AG04450 (cell line): ENCODE measurements around the gene COX15. TPM values are rescaled to one million over a fixed set of nuclear protein-coding genes. Genes with fewer than 3 reads are reported as not detected.
A peak's percentile ranks its signal among the peaks of the same experiment; 100 is the strongest.

Experiments
- CTCF ChIA-PET: fragments of 300-600, 350-600 bp; formaldehyde crosslinking; extraction: SDS; loops from one replicate; lab custom pipeline; 2022; ENCODE audit warnings: antibody characterized with exemption, inconsistent platforms; lab: Charles Lee
- POLR2A ChIA-PET: fragments of 350-600 bp; formaldehyde crosslinking; extraction: SDS; loops from one replicate; lab custom pipeline; 2021; ENCODE audit warnings: antibody characterized with exemption, inconsistent platforms; lab: Yijun Ruan, JAX
- DNase-seq: peaks from one replicate; pipeline ENCODE4 v3.0.0-alpha.2; 2011; ENCODE audit warnings: low read depth, low spot score
- H3K27ac ChIP-seq: one replicate; pipeline ENCODE4 v1.5.1; 2012; ENCODE audit warnings: low read depth, low read length, control low read depth
- H3K27me3 ChIP-seq: one replicate; pipeline ENCODE4 v1.6.0; 2012; ENCODE audit warnings: low read length; ENCODE audit not compliant: control insufficient read depth, insufficient read depth
- H3K4me3 ChIP-seq: 2 replicates; pipeline ENCODE4 v1.5.1; 2011; ENCODE audit warnings: mild to moderate bottlenecking, low read depth, low read length, control low read depth
- H3K9me3 ChIP-seq: 2 replicates; pipeline ENCODE4 v1.5.1; 2012; ENCODE audit warnings: low read length; ENCODE audit not compliant: control insufficient read depth, insufficient read depth
- CTCF ChIP-seq: IDR thresholded peaks from 2 replicates; pipeline ENCODE4 v1.5.1; 2011; ENCODE audit warnings: low read depth, low read length, control low read depth, inconsistent platforms
- polyA minus RNA-seq: library from RNA; depleted of rRNA, polyadenylated mRNA; stranded (reverse); fragments of >200 nt; gene quantifications from 2 replicates; pipeline ENCODE4 v1.2.3, GENCODE V29; 2011; rRNA and poly(A)+ RNA removed
- polyA plus RNA-seq: library from polyadenylated mRNA; depleted of rRNA; stranded (reverse); fragments of >200 nt; gene quantifications from 2 replicates; pipeline ENCODE4 v1.2.3, GENCODE V29; 2011; rRNA removed

The COX15 gene
- polyA plus RNA-seq (26.1 and 32.2 TPM in 2 replicates), polyA minus RNA-seq (14.5 and 18.3 TPM in 2 replicates)

GRCh38 chr10:99732033-99732842 lies at the start of gene COX15, which contains the start of gene CUTC:
TSS of gene COX15 (minus strand) at chr10:99732127. CDS start at chr10:99732049, 78 bp downstream.
TSS of gene CUTC (plus strand) at chr10:99732234. CDS start at chr10:99732349, 115 bp downstream.
- DNase-seq = peak; percentile 93
- ChIA-PET POLR2A (interaction anchor here (0.7 to 1.8 kb wide), 12 partner anchors 9 to 777 kb away, joined by 3 to 14 read pairs (median 4); partner anchors contain the start of genes ENTPD7 and SLC25A28), CTCF (interaction anchor here (0.7 to 3.4 kb wide), 8 partner anchors 9 to 492 kb away, joined by 3 to 20 read pairs (median 5); no protein-coding TSS in a partner anchor)

GRCh38 chr10:99779335-99779734 lies 47.4 kb upstream of the COX15 start:
- CTCF ChIA-PET = no interaction called here

More at GRCh38 chr10:99732033-99732842, at the start of gene COX15, which contains the start of gene CUTC:
- H3K4me3 ChIP-seq = peak within 1 kb of the TSS; percentile 98
- H3K9me3 ChIP-seq = no peaks in the 10 kb centered on the region; the same call in 1 of the 2 replicates
- TF ChIP-seq CTCF = peak; percentile 34; the same call in 1 of the 2 replicates
- H3K27me3 ChIP-seq = no peaks in the 10 kb centered on the region
- peak within 1 kb of the TSS; percentile 91 for H3K27ac ChIP-seq

DNA sequence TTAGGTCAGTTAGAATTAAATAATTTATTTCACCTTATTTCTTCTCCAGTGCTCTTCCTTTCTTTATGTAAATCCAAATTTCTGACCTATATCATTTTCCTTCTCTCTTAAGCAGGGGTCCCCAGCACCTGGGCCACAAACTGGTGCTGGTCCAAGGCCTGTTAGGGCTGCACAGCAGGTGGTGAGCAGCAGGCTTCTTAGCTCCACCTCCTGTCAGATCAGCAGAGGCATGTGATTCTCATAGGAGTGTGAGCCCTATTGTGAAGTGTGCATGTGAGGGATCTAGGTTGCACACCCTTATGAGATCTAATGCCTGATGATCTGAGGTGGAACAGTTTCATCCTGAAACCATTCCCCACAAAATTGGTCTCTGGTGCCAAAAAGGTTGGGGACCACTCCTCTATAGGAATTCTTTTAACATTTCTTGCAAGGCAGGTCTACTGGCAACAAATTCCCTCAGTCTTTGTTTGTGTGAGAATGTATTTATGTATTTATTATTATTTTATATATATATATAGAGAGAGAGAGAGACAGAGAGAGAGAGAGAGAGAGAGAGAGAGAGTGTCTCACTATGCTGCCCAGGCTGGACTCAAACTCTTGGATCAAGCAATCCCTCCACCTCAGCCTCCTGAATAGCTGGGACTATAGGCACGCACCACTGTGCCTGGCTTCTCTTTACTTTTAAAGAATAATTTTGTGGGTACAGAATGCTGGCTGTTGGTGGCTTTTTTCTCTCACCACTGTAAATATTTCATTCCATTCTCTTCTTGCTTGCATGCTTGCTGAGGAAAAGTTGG lies 46.2 kb upstream of the COX15 start:
- no peak for DNase-seq
- Histone ChIP-seq H3K4me3 (no peak overlapping the region), H3K27ac (no peak overlapping the region), H3K9me3 (no peaks in the 10 kb centered on the region), H3K27me3 (no peaks in the 10 kb centered on the region)
- CTCF ChIA-PET = no interaction called here
- POLR2A ChIA-PET = no interaction called here
- no peak for TF ChIP-seq CTCF

More at GRCh38 chr10:99779335-99779734, 47.4 kb upstream of the COX15 start:
- H3K27me3 ChIP-seq = no peaks in the 10 kb centered on the region
- TF ChIP-seq CTCF = no peak
- peak overlapping the region; percentile 29 for H3K4me3 ChIP-seq
- DNase-seq = no peak
- H3K9me3 ChIP-seq = no peaks in the 10 kb centered on the region
- H3K27ac ChIP-seq = peak overlapping the region; percentile 99
- POLR2A ChIA-PET = interaction anchor here (0.6 to 1.1 kb wide), 4 partner anchors 9 to 1161 kb away, joined by 3 to 5 read pairs (median 4); partner anchors contain the start of genes COX15 and CUTC

DNA sequence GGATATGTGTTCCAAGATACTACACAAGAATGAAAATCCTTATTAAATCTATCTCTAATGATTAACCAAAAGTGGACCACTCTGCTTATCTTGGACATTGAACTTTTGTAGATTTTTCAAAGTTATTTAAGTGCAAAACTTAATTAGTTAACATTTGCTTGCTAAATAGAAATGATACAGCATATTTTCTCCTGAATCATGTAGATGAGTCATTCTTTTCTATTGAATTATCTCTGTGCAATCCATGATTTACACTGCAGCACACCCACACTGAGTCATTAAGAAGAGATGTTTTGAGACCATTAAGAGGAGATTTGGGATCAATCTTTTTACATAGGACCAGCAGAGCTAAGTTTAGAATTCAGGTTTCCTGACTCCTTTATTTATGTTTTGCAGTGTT lies 43.9 kb upstream of the COX15 start:
- peak; percentile 60 for DNase-seq
- no peaks in the 10 kb centered on the region for H3K27me3 ChIP-seq
- no peak for TF ChIP-seq CTCF
- ChIA-PET POLR2A (no interaction called here), CTCF (interaction anchor here (0.6 to 1.1 kb wide), 2 partner anchors 70 to 192 kb away, joined by 3 to 4 read pairs; no protein-coding TSS in a partner anchor)
- H3K27ac ChIP-seq = no peak overlapping the region
- no peak overlapping the region for H3K4me3 ChIP-seq
- H3K9me3 ChIP-seq = no peaks in the 10 kb centered on the region
